Measurements from ENCODE around the gene CASP1.

The CASP1 gene

GRCh38 chr11:104999721-105000120 lies 35.2 kb downstream of the CASP1 start:
- DNase-seq (ENCODE audit: low spot score in 2 of 2) (no peak), ATAC-seq (replicated peaks; ENCODE audit: extremely low read depth, poor library complexity, severe bottlenecking) (no peak)
- Mint-ChIP-seq H3K4me3 (no peak overlapping the region), H3K9me3 (no peaks in the 10 kb centered on the region), H3K36me3 (ENCODE audit: insufficient read depth) (no peaks in the 10 kb centered on the region), H3K27ac (ENCODE audit: low read depth) (no peak overlapping the region), H3K27me3 (no peaks in the 10 kb centered on the region), H3K4me1 (peaks cover 14% of the 10 kb centered on the region)

GRCh38 chr11:104997288-104997687 lies 37.7 kb downstream of the CASP1 start:
- Mint-ChIP-seq H3K27ac (ENCODE audit: low read depth) (no peak overlapping the region), H3K4me1 (peaks cover 17% of the 10 kb centered on the region)

DNA sequence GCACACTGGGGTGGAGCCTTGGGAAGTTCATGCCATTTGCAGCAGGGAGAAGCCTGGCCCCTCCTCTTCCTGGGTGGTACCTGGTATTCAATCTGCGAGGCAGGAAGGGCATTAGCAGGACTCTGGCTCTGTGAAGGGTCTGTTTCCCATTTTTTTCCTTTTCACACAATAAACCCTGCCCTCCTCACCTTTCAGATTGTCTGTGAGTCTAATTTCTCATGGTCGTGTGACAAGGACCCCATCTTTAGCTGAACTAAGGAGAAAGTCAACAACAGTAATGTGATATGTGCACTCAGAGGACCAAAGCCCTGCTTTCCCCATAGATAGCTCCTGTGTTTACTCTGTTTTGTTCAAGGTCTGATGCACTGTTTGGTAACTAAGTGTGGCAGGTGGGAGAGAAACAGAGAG lies 39.9 kb downstream of the CASP1 start:
- Mint-ChIP-seq H3K27me3 (no peaks in the 10 kb centered on the region), H3K4me1 (peaks cover 8% of the 10 kb centered on the region), H3K36me3 (ENCODE audit: insufficient read depth) (no peaks in the 10 kb centered on the region), H3K9me3 (no peaks in the 10 kb centered on the region), H3K27ac (ENCODE audit: low read depth) (no peak overlapping the region), H3K4me3 (no peak overlapping the region)
- ATAC-seq (replicated peaks; ENCODE audit: extremely low read depth, poor library complexity, severe bottlenecking) (no peak), DNase-seq (ENCODE audit: low spot score in 2 of 2) (no peak)

More at GRCh38 chr11:104997288-104997687, 37.7 kb downstream of the CASP1 start:
- Mint-ChIP-seq H3K9me3 (no peaks in the 10 kb centered on the region), H3K36me3 (ENCODE audit: insufficient read depth) (no peaks in the 10 kb centered on the region), H3K4me3 (no peak overlapping the region), H3K27me3 (no peaks in the 10 kb centered on the region)
- DNase-seq (ENCODE audit: low spot score in 2 of 2) (no peak), ATAC-seq (replicated peaks; ENCODE audit: extremely low read depth, poor library complexity, severe bottlenecking) (no peak)

DNA sequence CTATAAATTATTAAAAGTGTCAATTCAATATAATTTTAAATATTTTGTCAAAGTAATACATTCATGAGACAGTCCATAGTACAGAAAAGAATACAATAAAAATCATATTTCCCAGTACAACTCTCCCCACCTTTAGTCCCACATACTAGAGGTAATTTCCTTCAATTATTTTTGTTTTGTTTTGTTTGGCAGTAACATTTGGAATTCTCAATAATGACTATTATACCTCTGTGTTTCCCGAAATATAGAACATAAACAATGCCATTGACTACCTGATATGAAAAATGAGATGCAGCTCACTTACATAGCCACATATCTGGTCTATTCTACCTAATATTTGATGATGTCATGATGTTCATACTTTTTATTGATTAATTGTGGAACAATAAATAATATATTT lies 42.2 kb downstream of the CASP1 start:
- DNase-seq (ENCODE audit: low spot score in 2 of 2) (no peak), ATAC-seq (replicated peaks; ENCODE audit: extremely low read depth, poor library complexity, severe bottlenecking) (no peak)
- H3K4me1 Mint-ChIP-seq, result peaks cover 8% of the 10 kb centered on the region
- no peaks in the 10 kb centered on the region for H3K9me3 Mint-ChIP-seq
- H3K27me3 Mint-ChIP-seq, result no peaks in the 10 kb centered on the region
- no peak overlapping the region for H3K27ac Mint-ChIP-seq (ENCODE audit: low read depth)
- no peaks in the 10 kb centered on the region for H3K36me3 Mint-ChIP-seq (ENCODE audit: insufficient read depth)
- H3K4me3 Mint-ChIP-seq, result no peak overlapping the region

- ATAC-seq (replicated peaks; ENCODE audit: extremely low read depth, poor library complexity, severe bottlenecking) (no peak), DNase-seq (ENCODE audit: low spot score in 2 of 2) (no peak)
- Mint-ChIP-seq H3K36me3 (ENCODE audit: insufficient read depth) (no peaks in the 10 kb centered on the region), H3K4me3 (no peak overlapping the region), H3K27ac (ENCODE audit: low read depth) (no peak overlapping the region), H3K4me1 (peaks cover 8% of the 10 kb centered on the region), H3K27me3 (no peaks in the 10 kb centered on the region), H3K9me3 (no peaks in the 10 kb centered on the region)
Measured at GRCh38 chr11:104991994-104992393, 43.0 kb downstream of the CASP1 start.

- no peak overlapping the region for H3K4me3 Mint-ChIP-seq
- no peaks in the 10 kb centered on the region for H3K9me3 Mint-ChIP-seq
- H3K27ac Mint-ChIP-seq (ENCODE audit: low read depth), result no peak overlapping the region
- no peaks in the 10 kb centered on the region for H3K36me3 Mint-ChIP-seq (ENCODE audit: insufficient read depth)
- H3K27me3 Mint-ChIP-seq, result no peaks in the 10 kb centered on the region
- DNase-seq (ENCODE audit: low spot score in 2 of 2) (no peak), ATAC-seq (replicated peaks; ENCODE audit: extremely low read depth, poor library complexity, severe bottlenecking) (no peak)
- H3K4me1 Mint-ChIP-seq, result no peaks in the 10 kb centered on the region
Measured at GRCh38 chr11:104984808-104985207, 50.1 kb downstream of the CASP1 start.

DNA sequence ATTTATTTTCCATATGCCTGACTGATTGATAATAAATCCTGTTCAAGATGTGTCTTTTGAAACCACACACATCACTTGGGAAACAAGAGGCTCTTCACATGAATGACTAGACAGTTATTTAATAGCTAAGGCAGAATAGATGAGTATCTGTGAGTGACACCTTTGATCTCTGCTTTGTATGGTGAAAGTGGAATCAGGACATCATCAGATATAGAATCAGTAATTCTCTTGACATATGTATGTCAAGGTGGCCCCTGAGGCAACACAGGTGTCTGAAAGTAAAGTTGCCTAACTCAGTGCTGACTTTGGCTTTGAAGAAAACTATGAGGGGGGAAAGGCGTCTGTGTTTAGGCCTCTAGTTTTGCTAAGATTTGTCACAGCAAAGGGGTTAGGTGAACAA lies 55.1 kb downstream of the CASP1 start:
- no peaks in the 10 kb centered on the region for H3K4me1 Mint-ChIP-seq
- no peaks in the 10 kb centered on the region for H3K36me3 Mint-ChIP-seq (ENCODE audit: insufficient read depth)
- no peaks in the 10 kb centered on the region for H3K27me3 Mint-ChIP-seq
- DNase-seq (ENCODE audit: low spot score in 2 of 2), result no peak
- H3K9me3 Mint-ChIP-seq, result no peaks in the 10 kb centered on the region
- H3K4me3 Mint-ChIP-seq, result no peak overlapping the region
- no peak for ATAC-seq (replicated peaks; ENCODE audit: extremely low read depth, poor library complexity, severe bottlenecking)
- no peak overlapping the region for H3K27ac Mint-ChIP-seq (ENCODE audit: low read depth)
